NCI-H524 treated with DMSO at 0.1 percent for 48 hours (cell line): ENCODE measurements around the gene ZMYND8.
"Not testable (repeated sequence)": the region's sequence is repeated elsewhere in the genome, so short reads cannot be mapped to it uniquely, and the experiment has no call there.

Experiments used
- DNase-seq: peaks from one replicate; lab custom pipeline; 2025; lab: John Stamatoyannopoulos, UW

ZMYND8 gene

DNA sequence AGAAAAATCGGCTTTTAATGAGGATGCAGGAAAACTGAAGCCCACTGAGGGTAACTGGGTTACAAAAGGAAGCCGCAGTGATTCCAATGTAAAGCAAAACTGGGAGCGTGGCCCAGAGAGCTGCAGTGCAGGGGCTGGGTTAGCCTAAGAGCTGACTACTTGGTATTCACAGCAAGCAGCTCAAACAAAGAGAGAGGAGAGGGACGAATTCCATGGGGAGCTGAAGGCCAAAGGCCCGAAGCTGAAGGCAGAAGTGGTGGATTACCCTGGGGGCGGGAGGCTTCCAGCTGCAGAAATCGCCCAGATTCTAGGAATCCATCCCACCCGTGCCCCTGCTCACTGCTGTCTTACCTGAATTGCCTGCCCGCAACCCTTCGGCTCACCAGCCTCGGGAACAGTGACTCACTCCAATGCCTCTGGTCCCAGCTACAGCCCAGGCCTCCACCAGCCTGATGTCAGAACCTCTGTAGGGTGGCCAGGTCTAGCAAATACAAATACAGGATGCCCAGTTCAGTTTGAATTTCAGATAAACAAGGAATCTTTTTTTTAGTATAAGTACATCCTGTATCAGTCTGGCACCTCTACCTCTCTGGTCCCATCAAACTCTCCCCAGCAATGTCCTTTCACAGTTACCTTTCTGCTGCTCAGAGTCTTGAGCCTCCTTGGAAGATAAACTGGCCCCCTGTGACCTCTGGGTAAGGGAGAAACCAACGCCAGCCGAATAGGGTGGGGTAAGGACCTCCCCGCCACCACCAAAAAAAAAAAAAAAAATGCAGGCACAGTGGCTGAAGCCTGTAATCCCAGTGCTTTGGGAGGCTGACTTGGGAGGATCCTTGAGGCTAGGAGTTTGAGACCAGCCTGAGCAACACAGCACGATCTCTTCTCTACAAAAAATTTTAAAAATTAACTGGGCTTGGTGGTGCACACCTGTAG is 14.6 kb upstream of the ZMYND8 start:
- DNase-seq = no peak

DNA sequence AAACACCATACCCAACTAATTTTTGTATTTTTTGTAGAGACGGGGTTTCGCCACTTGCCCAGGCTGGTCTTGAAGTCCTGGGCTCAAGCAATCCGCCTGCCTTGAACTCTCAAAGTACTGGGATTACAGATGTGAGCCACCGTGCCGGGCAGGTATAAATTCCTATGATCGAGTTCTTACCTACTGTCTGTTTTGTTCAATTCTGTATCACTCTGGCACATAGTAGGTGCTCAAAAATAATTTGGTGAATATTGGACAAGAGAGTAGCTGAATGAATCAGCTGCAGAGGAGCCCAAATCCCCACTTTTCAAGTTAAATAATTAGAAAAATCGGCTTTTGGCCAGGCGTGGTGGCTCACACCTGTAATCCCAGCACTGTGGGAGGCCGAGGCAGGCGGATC is 13.7 kb upstream of the ZMYND8 start:
- DNase-seq = no peak

DNA sequence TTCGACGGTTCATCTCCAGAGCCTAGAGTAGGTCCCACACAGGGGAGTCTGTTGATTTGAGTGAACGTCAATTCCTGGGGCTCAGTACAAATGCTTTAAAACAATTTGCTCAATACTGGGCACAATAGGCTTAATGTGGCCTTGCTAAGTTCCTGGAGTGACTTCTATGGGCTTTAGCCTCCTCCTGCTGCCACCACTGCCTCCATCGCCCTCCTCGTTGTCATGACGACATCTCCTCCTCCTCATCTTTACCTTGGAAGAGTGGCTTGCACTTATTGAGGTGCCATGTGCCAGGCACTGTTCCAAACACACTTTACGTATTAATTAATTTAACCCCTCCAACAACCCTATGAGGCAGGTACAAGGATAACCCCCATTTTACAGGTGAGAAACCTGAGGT is 11.8 kb upstream of the ZMYND8 start:
- no peak for DNase-seq

DNA sequence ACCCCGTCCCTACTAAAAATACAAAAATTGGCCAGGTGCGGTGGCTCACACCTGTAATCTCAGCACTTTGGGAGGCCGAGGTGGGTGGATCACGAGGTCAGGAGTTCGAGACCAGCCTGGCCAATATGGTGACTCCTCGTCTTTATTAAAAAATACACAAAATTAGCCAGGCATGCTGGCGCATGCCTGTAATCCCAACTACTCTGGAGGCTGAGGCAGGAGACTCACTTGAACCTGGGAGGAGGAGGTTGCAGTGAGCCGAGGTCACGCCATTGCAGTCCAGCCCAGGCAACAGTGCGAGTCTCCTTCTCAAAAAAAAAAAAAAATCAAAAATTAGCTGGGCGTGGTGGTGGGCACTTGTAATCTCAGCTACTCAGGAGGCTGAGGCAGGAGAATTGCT is 9.8 kb upstream of the ZMYND8 start:
- not testable (repeated sequence) for DNase-seq

DNA sequence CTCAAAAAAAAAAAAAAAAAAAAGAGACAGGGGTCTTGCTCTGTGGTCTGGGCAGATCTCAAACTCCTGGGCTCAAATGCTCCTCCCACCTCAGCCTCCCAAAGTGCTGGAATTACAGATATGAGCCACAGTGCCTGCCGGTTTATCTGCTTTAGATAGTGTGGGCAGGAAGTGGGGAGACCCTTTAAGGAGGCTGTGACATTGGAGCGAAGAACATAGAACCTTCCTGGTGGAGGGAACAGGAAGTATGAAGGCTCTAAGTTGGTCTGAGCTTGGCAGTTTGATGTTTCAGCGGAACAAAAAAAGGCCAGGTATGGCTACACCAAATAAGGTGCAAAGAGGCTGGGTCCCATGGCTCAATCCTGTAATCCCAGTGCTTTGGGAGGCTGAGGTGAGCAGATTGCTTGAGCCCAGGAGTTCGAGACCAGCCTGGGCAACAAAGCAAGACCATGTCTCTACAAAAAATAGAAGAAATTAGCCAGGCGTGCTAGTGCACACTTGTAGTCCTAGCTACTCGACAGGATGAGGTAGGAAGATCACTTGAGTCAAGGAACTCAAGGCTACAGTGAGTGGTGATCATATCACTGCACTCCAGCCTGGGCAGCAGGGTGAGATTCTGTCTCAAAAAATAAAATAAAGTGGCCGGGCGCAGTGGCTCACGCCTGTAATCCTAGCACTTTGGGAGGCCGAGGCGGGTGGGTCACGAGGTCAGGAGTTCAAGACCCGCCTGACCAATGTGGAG is 8.7 kb upstream of the ZMYND8 start:
- DNase-seq = no peak

DNA sequence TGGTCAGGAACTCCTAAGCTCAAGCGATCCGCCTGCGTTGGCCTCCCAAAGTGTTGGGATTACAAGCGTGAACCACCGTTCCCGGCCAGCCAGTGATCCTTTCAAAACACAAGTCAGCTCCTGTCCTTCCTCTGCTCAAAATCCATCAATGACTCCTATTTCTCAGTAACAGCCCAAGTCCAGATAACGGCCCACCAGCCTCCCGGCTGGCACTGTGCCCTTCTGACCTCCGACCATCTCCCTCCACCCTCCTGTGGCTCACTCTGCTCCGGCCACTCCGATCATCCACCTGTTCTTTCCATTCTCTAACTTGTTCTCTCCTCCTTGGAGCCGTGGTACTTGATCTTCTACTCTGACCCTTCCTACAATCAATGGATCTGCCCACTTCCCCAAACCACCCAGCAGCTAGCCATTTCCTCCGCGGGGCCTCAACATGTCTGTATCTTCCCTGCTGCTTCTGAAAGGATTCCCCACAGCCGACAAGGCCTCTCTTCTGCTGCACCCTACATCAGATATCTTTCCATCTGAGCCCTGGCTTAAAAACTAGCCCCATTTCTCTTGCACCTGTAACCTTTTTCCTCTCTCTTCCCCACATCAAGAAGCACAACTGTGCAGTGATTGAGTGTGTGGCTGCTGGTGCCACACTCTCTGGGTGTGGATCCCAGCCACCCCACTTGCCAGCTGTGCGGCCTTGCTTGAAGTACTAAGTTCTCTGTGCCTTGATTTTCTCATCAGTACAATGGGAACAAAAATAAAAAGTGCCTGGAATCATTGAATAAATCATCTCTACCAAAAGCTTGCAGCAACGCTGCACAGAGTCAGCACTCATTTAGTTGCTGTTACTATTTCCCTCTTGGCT is 6.1 kb upstream of the ZMYND8 start:
- no peak for DNase-seq

DNA sequence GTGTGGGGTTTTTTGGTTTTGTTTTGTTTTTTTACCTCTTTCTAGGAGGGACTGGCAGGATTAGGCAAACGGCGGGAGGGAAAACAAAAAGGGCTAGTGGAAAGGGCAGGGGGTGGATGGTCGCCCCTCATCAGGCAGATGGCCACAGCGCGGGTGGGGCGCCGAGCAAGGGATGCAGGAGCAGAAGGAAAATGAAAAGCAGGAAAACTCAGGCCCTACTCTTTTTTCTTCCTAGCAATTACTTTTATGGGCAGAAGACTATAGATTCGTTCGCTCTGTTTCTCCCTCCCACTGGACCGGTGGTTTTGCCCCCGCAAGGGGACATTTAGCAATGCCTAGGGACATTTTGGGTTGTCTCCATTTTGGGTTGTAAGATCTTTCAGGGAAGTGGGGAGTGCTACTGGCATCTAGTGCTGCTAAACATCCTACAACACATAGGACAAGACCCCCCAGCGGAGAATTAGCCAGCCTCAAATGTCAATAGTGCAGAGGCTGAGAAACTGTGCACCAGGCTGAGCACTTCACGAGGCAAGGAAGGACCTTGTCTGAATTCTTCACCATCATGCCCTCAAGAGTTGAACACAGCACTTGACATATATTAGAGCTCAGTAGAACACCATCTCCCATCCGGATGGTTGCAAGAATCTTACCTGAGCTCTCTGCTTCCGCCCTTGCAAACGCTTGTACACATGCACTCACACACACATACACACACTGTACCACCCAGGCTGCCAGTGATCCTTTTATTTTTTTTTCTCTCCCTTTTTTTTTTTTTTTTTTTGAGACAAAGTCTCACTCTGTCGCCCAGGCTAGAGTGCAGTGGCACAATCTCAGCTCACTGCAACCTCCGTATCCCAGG is 4.8 kb upstream of the ZMYND8 start:
- DNase-seq = no peak

DNA sequence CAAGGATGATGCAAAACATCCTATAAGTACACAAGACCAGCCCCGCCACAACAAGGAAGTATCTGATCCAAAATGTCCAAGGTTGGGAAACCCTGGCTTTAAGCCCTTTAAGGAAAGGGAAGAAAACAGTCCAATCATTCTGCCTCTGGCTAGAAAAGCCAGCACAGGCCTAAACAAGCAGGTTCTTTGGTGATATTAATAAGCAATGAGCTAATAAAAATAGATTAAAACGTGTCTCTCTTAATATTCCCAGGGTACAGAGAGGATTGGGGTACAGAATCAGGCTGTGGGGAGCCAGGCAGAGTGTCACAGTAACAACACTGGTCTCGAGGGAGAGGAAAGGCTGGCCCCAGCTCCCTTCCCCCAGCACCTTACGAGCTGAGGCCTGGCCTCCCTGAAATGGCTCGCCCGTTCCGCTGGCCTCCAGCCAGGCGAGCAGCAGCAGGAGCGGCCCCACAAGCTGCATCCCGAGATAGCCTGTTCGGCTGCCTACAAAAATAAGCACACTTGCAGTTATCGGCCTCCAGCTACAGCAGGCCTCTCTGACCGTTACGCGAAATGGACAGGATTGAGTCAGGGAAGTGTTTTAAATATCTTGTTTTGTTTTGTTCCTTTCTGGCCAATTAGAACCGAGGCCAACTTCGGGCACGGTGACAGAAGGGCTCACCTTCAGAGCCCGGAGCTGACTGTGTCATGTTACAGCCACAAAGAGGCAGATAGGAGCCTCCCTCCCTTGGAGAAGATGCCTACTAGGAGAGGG is 4.0 kb upstream of the ZMYND8 start:
- peak; percentile 77 for DNase-seq

DNA sequence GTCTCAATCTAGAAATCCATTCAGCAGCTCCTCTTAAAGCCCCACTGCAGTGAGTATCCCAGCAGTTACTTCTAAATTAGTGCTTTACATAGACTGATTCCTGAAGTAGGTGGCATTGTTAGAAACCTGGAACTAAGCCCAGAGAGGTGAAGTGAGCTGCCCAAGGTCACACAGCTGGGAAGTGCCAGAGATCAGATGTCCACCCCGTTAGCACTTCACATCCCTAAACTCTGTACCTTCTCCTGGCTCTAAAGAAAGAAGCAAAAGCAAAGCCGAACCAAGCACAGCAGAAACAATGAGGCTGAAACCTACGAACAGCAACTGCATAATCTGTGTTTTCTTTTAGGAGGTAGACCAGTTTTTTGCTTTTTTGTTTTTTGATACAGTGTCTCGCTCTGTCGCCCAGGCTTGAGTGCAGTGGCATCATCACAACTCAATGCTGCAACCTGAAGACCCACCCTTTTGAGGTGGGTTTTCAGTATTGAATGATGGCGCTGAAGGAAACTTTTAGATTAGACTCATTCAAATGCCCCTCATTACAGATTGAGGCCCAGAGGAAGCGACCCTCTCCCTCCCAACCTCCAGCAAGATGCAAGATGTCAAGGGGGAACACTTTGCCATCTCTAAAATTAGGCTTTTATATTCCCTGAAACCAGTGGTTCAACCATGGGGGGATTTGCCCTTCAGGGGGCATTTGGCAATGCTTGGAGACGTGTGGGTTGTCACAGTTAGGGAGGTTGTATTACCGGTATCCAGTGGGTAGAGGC is 3.2 kb upstream of the ZMYND8 start:
- DNase-seq = no peak

DNA sequence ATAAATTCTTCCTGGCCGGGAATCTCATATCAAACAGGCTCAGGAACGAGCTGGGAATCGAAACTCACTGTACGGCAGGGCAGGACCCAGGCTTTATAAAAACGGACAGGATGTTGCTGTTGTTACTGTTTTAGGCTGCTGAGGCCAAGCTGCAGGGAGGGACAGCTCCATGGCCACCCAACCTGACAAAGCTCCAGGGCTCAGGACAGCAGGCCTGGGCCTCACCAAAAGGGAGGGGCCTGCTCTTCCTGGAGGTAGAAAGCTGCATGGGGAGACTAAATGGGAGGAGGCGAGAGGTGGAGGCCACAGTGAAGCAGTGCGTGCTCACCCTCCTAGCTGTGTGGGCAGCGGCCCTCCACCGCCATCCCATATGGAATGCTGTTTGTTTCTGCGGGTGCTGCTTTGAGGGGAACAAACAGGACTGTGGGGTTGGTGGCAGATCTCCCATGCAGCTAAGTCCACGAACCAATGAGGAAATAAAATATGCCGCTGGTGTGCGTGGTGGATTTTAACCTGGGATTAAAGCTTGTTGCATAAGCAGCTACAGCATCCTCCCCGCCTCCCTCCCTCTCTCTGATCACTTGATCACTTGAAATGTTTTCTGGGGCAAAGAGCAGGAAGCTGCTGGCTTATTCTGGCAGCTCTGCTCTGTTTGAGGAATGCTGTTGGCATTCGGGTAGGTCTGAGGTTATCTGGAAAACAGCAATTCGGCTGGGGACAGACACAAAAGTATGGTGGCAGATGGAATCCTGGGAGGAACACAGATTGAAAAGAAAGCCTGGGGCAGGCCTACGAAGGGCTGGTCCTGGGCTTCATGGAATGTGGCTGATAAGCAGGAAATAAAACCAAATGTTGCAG is 2.4 kb upstream of the ZMYND8 start:
- DNase-seq = peak; percentile 55

DNA sequence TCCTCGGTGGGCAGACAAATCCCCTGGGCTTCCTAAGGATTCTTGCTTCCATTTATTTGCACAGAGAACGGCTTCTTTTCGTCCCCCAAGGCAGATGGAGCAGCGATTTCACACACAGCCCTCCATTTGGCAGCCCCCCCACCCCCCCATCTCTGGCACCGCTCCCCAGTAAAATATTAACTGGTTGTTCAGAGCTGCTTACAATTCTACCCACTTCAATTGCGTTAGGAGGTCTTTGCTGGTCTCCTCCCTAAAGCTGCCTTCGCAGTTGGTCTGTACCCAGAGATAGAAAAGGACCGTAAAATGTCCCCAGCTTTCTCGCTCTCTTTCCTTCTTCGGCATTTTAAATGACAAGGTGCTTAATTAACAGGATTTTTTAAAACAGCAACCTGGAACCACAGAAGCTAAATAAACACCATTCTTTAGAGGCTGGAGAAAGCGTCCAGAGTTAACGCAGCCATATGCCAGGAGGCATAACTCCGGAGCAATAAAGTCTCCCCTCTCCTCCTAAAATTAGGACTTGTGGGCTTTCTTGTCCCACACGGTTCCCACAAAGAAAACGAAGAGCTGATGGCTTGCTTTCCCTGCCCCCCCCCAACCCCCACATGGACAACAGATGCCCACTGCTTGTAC is 1.7 kb upstream of the ZMYND8 start:
- DNase-seq = no peak

DNA sequence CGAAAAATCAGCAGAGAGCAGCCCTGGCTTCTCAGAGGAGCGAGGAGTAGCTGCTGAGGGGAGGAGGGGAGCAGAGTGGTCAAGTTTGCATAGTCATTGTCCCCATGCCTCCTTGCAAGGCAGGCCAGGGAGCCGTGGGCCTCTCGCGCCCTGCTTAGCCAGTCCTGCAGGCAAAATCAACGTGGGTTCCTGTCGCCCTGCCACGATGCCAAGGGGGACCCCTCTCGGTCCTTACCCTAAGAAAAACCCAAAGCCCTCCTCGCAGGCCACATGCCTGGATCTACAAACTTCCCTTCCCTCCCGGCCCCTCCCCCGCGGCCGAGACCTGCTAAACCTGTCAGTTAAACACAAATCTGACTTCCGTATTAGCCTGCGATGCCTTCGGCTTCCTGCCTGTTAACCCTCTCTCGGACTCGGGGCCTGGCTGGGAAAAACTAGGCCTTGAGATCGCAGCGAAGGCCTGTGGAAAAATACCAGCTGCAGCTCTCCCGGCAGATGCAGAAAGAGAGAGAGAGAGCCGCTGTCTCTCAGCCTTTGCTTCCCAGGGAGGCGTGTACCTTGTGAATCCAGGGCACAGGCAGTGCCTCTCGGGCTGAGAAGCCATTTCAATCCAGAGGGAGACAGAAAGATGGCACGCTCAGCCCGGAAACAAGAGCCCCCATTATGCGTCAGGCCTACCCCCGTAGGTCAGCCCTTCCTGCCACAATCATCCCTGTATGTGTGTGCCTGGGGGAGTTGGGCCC is 968 bp upstream of the ZMYND8 start:
- peak; percentile 64 for DNase-seq

DNA sequence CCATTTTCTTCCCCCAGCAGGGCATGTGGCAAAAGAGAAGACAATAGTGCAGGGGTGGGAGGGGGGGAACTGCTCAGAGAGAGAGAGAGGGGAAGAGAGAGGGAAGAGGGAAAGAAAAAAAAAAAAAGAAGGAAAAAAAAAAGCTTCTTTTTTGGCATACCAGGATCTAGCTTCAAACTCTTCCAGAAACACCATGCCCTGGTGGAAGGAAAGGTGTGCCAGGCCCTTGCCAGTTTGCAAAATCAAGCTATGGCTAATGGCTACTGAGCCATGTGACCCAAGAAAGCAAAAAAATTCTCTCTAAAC is 326 bp downstream of the ZMYND8 start:
- no peak for DNase-seq

DNA sequence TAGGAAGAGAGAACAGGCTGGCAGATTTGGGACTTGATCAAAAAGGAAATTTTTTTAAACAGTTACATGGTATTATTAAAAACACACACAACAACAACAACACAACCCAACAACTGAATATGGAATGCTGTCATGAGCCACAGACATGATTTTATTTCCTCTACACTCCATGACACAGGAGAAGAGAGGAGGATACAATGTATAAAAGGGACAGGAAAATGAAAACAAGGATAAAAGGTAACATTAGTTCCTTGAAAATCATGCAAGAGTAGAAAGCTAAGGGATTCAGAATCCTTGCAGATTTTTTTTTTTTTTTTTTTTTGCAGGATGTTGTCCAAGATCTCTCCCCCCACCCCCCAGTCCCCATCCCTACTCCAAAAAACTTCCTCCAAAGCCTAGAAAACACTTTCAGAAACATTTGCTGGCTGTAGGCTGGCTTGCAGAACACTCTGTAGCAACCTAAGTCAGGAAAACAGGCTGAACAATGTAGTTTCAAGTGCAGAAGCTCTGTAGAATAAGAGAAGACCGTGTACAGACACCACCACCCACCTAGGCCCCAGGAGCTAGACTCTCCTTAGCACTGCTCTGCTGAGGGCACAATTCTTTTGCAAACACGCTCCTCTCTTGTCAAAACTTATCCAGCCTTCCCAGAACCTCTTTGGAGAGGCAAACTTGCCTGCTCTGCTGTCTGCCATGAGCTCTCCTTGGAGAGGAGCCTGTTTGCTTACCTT is 845 bp downstream of the ZMYND8 start:
- no peak for DNase-seq

DNA sequence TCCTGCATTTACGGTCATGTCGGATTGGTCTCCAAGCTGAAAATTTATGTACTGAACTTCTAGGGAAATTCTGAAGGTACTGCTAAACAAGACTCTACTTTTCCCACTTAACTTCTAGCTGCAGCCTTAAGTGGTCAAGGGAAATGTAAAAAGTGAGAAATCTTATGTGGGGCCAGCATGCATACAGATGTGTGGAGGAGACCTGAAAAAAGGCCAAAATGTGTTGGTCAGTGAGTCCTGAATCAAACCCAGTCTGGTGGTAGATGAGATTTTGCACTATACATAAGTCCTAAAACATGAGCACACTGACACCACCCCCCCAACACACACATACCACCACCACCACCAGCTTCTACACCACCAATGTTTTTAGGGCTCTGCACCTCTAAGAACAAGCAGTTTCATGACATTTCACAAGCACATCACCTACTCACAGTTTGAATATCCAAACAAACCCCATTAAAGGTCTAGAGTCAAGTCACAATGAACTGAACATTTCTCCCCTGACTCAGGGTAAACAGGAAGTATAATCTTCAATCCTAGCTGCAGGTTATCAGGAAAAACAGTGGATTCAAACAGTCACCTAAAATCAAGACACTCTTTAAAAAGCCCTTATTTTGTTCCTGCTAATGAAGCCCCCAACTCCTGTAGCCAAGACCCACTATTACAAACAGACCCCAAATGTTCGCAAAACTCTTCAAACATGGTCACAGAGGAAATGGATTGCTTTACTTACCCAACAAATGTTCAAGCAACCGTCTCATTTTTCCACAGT is 1.6 kb downstream of the ZMYND8 start:
- no peak for DNase-seq

DNA sequence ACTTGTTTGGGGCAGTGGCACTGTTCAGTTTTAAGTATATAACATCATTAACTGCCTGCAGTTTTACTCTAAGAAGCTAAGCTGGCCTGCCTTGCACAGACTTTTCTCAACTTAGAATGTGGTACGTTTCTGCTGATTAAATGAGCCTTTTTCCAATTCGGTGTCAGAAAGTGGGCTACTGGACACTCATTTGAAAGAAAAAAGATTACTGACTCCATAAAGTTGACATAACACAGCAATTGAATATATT is 2.1 kb downstream of the ZMYND8 start:
- DNase-seq = no peak
